LHCN-M2 (cell line): ENCODE data around the gene CMIP. TPM values are rescaled to one million over a fixed set of nuclear protein-coding genes. Genes with fewer than 3 reads are reported as not detected.
"Not testable (repeated sequence)": the region's sequence is repeated elsewhere in the genome, so short reads cannot be mapped to it uniquely, and the experiment has no call there.

Experiments
- DNase-seq: peaks from one replicate; pipeline ENCODE4 v3.0.0-alpha.2; 2012; ENCODE audit warnings: low read depth
- total RNA-seq: library from RNA; depleted of rRNA; stranded (reverse); fragments of >200 nt; gene quantifications from 2 replicates; pipeline ENCODE4 v1.2.3, GENCODE V29; 2014

The CMIP gene
- total RNA-seq, 1 experiment from 2014 or later = 6.0 TPM

DNA sequence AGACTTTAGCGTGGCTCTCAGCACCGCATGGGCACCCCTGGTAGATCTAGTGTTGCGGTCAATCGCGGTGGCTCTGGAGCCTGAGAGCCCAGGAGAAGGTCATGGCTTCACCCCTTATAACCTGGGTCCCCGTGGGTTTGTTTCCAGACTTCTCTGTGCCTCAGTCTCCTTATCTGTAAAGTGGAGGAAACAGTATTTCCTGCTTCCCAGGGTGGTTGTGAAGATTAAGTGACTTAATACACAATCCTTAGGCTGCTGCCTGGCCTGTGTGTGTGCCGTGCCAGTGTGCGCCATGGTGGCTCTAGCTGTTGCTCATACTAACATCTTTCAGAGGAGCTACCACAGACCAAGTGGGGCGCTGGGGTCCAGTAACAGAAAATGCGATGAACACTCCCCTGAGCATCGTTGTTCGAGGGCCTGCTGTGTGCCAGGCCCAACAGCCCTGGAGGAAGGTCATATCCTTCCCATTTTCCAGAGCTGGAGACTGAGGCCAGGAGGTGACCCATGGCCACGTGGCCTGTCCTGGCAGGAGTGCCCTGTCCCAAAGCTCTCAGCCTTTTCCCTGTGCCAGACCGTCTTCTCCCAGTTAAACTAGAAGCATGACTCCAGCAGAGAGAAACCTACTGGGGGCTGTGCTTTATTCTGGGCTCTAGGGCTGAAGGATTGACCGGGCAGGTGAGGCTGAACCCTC, 70.1 kb downstream of the CMIP start:
- no peak for DNase-seq

DNA sequence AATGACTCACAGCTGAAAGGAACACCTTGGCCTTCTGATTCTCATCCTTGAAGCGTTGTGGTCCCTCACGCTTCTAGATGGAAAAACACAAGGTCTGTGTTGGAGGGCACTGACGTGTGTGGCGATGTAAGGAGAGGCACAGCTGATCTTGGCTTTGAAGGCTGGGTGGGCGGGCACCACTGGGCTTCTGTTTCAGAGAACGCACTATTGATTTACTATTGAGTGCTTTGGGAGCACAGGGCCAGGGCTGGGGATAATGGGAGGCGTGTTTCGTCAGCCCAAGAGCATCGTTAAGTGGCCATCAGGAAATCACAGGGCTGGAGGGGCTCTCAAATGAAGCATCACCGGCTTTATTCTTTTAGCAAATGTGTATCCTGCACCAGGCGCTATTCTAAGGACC, 70.7 kb downstream of the CMIP start:
- DNase-seq = no peak

- no peak for DNase-seq
Observed at GRCh38 chr16:81515721-81516120, 71.1 kb downstream of the CMIP start.

DNA sequence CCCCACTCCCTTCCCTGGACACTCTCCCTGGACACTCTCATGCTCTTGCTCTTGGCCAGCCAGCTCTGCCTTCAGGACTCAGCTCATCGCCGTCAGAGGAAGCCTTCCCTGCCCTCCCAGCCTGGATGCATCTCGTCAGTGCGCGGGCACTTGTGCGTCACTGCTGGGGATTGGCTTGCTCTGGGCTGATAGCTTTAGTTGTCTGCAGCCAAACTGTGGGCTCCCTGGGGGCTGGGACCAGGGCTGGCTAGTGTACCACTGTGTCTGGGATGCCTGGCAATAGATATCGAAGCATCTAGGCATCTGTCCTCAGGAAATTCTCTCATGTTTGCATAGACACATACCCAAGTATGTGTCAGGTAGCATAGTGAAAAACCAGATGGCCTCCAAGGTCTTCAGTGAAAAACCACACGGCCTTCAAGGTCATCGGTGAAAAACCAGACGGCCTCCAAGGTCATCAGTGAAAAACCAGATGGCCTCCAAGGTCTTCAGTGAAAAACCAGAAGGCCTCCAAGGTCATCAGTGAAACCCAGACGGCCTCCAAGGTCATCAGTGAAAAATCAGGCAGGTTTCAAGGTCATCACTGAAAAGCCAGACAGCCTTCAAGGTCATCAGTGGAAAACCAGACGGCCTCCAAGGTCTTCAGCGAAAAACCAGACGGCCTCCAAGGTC, 72.0 kb downstream of the CMIP start:
- DNase-seq = no peak

- DNase-seq = no peak
Observed at GRCh38 chr16:81517150-81517499, 72.5 kb downstream of the CMIP start.

DNA sequence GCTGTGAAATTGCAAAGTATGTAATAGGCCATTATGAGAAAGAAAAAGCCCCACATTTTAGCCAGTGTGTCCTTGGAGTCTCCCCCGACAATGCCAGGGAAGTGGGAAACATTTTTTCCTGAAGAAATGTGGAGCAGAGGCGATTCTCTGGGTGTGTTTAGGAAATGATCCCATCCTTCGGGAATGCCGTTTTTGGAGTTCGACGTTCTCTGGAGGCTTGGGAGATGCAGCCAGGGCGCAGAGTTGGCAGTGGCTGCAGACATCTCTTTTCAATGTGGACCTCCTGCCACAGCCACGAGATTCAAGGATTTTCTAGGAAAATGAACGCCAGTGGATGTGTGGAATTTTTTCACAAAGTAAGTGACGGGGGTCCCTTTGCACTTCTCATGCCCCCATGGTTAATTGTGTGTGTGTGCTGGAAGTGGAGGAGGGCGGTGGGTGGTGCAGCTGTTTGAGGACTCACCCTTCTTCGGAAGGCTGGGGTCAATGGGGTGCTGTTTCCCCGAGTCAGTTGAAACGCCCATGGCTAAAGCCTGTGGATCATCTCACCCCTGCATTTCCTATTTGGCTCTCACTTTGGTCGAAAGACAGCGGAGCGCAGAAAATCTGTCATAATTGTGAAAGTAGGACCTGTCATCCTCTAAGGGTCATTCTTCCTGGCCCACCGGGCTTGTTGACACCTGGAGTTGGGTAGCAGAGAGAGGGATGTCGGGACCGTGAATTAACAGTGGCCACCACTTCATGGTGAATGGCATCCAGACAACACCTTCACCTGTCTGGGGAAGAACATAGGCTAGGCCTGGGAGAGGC, 73.2 kb downstream of the CMIP start:
- DNase-seq = peak; percentile 19

DNA sequence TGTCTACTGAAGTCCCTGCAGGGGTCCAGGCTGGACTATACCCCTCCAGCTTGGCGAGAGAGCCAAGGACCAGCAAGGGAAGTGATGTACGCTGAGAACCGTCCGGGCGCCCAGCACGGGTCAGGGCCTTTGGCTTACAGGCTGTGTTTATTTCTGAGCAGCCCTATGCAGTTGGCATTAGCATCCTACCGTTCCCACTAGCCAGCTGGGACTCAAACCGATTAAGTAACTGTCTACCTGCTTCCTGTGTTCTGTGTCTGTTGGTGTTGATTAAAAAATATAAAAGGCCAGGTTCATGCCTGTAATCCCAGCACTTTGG, 73.8 kb downstream of the CMIP start:
- no peak for DNase-seq

DNA sequence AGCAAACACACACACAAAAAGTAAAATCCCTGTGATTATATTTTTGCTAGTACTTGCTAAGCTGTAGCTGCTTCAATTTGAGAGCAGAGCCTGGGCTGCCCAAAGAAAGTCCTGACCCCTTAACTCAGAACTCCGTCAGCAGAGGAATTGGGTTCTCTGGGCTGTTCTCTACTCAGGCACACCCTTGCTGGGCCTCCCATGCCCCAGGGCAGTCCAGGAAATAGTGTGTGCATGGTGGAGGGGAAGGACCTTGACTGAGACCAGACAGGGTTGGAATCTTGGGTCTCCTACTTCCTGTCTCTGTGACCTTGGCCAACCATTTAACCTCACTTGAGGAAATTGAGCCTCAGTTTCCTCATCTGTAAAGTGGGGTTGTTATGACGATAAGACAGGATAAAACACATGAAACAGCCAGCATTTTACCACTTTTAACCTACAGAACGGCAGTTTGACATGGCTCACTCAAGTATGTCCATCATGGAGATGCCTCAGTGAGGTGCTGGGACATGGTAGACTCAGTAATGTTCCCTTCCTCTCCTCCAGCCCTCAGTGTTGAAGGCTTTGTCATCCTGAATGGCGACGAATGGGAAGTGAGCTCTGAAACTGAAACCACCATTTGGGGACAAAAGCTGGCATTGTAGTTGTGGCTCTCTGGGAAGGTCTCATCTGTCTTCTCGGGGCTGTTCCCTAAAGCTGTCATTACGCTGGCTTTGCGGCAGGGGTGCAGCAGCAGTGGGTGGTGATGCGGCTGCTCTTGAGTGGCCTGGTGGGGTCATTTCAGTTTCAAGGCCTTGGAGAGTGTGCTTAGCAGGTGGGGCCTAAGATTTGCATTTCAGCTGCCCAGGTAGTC, 74.9 kb downstream of the CMIP start:
- DNase-seq = no peak

DNA sequence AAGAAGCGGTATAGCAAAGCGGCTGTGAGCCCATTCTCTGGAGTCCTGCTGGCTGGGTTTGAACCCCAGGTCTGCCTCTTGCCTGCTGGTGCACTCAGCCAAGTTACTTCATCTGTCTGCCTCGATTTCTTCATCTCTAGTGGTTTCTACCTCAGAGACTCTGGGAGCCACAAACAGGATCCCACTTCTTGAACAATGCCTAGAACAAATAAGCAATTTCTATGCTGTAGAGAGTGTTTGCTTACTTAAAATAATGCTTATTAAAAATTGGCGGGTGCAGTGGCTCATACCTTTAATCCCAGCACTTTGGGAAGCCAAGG, 75.5 kb downstream of the CMIP start:
- no peak for DNase-seq

GRCh38 chr16:81520560-81521135, 76.0 kb downstream of the CMIP start:
- no peak for DNase-seq

DNA sequence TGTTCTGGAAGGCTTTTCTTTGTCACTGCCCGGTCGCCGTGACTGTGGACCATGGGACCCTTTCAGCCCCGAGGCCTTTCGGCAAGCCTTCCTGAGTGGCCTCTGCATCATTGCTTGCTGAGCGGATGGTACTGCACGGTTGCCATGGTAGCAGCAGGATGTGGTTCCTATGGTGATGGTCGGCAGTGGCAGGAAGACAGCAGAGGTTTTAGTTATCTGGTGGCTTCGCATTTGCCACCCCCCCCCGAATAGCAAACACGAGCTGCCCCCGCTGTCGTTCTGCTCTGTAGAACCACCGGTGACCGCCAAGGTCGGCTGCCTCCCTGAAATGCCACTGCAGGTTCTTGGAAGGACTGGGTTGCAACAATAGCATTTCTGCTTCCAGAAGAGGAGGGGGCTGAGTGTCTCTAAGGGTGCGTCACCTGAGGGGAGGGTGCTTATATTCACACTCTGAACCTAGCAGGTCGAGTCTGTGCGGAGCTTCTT, 76.6 kb downstream of the CMIP start:
- no peak for DNase-seq

- DNase-seq = no peak
Observed at GRCh38 chr16:81522108-81522701, 77.6 kb downstream of the CMIP start.

DNA sequence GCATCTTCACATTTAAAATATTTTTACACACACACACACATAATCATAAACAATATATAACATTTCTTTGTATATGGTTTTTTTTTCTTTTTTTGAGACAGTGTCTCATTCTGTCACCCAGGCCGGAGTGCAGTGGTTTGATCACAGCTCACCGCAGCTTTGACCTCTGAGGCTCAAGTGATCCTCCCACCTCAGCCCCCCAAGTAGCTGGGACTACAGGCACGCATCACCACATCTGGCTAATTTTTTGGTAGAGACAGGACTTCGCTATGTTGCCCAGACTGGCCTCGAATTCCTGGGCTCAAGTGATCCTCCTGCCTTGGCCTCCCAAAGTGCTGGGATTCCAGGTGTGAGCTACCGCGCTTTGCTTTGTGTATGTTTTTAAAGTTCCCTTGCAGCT, 78.2 kb downstream of the CMIP start:
- DNase-seq = not testable (repeated sequence)

DNA sequence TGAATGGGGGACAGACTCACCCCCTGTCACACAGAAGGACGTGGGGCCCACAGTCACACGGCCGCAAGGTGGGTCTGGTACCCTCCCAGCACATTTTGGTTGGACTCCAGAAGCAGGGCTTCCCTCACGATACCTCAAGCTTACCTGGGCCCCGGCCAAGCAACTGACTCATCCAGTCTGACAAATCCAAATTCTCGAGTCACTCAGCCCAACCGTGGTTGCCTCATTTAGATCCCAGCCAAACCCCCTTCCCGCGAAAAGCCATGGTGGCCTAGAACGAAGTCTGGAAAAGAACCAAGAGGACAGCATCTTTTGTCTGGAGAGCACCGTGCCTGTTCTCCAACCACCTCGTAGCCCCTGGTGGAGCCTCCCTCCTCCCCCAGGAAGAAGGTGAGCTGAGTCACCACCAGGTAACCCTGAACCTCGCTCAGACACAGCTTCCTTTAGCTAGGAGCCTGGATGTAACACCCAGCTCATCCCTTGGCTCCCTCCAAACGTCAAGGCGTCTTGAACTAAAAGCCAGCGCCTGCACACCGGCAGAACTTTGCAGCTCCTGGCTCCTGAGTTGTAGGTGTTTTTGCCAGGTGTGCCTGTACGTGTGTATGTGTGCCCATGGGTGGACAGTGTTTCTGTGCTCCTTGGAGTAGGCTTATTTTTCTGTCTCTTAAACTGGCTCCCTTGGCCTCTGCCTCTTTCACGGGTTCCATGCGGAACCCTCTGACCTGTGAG, 78.9 kb downstream of the CMIP start:
- DNase-seq = peak; percentile 45

DNA sequence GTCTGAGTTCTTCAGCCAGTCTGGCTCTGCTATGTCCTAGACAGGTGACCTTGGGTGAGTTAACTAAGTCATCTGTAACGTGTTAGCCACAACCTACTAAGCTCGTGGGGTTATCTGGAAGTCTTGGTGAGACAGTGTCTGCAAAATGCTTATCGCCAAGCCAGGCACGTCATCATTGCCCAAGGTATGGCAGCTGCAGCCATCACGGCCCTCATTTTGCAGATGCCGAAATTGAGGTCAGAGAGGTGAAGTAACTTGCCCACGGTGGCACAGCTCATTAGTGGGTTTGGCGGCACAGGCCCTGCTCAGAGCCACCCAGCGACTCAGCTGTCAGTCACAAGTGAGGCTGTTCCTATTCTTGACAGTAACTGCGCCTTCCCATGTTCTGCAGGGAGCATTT, 79.8 kb downstream of the CMIP start:
- no peak for DNase-seq

- DNase-seq = not testable (repeated sequence)
Observed at GRCh38 chr16:81524885-81525284, 80.3 kb downstream of the CMIP start.

- DNase-seq = no peak
Observed at GRCh38 chr16:81526199-81526598, 81.6 kb downstream of the CMIP start.

DNA sequence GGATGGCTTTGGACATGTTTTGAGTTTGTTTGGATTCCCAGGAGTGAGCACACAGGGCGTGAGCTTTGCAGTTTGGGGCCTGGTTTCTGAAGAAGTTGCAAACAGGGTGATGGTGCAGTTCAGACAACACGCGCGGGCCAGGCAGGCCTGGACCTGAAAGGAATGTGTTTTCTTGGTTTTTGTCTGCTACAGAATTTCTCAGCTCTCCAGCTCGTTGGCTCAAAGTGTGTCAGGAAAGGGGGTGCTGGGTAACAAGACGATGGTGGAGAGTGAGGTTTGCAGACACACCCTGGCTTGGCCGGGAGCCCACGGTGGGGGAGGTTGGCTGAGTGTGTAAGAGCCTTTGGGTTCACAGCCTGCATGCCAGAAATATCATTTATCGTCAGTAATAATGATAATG, 82.3 kb downstream of the CMIP start:
- no peak for DNase-seq

- no peak for DNase-seq
Observed at GRCh38 chr16:81527477-81528178, 83.0 kb downstream of the CMIP start.

GRCh38 chr16:81528256-81528655, 83.6 kb downstream of the CMIP start:
- no peak for DNase-seq
